NCI-H524 treated with DMSO at 0.1 percent for 48 hours (cell line): Measurements from ENCODE around the gene NR5A1.

Experiments
- DNase-seq: peaks from one replicate; lab custom pipeline; 2025; lab: John Stamatoyannopoulos, UW

The NR5A1 gene

DNA sequence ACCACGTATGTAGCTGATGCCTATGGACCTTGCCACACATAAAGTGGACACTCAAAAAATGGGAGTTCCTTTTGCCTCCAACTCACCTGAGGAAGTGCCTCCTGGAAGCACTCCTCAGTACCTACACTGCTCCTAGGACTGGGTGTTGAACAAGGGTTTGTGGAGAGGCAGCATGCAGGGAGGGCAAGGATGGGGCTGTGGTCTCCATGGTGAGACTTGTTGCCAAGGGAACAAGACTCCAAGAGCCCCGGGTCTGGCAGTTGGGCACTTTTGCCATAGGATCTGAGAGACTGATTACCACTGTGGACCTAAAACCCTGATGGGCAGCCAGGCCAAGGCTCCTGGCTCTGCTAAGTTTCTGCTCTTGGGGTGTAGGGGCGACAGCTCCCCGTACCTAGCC lies 6.9 kb upstream of the NR5A1 start:
- no peak for DNase-seq

DNA sequence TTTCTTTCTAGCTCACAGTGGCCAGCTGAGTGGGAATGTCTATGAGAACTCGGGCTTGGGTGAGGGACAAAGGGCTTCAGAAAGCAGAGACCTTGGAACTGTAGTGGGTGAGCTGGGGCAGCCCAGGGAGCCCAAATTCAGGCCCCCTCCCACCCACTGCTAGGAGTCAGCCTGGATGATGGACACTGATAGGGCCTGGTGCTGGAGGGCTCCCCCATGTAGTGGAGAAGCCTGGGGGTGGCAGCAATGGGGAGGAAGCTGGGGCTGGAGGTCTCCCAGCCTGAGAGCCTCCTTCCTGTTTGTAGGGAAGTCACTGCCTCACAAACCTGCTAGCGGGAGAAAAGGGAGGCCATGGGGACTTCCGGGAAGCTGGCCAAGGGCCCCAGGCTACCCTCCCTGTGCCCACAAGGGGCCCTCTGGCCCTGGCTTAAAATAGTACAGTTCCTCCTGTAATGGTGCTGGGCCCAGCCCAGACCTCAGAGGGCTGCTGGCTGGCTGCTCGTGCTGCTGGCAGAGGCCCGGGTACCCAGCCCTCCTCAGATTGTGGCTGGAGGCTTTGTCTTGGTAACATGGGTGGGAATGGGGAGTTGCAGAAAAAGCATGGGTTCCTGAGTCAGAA lies 6.3 kb upstream of the NR5A1 start:
- no peak for DNase-seq

DNA sequence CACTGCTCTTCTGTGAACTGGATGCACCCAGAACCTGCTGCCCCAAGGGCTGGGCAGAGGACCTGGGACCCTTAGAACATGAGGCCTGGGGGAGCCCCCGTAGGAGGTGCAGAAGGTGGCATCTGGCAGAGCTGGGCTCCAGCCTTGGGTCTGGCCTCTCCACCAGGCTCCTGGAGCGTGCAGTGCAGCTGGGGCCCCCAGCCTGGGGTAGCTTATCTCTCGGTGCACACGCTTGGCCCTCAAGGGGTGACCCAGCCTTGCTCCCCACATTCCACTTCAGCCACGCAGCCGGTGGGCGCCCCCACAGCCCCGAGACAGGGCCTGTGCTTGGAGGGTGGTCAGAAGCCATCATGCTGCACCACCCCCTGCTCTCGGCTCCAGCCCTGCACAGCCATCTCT lies 5.6 kb upstream of the NR5A1 start:
- no peak for DNase-seq

DNA sequence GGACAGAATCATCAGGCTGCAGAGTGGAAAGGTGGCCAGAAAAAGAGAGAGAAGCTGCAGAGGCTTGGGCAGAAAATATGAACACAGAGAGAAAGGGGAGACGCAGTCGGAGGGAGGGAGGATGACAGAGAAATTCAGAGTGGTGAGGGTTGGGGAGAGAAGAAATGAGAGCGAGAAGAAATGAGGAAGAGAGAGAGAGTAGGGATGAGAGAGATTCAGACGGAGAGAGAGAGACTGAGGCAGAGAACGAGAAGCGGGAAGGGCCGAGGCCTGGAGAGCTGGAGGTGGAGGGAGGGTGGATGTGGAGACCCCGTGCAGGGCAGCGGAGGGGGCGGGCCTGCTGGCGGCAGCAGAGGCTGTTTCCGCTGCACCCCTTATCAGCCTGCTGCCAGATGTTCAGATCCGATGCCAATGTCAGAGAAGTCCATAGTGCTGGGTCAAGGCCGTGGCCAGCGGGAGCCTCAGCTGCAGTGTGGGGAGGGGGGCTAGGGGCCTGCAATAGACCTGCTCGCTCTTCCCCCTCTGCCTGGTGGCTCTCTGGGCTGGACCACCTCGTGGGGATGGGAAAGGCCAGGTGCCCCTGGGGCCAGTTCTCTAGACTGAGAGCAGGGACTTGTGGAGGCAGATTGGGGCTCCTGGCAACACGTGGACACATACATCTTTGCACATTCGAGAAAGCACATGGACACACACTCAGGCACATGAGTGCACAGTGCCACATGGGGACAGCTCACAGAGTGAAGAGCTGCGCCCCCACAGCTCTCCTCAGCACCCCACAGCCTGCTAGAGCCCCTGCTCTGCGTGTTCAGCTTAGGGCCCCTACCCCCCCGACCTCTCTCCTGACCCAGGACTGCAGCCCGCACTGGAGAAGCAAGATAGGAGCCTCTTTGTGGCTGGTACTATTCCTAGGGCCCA lies 4.9 kb upstream of the NR5A1 start:
- DNase-seq: no peak

DNA sequence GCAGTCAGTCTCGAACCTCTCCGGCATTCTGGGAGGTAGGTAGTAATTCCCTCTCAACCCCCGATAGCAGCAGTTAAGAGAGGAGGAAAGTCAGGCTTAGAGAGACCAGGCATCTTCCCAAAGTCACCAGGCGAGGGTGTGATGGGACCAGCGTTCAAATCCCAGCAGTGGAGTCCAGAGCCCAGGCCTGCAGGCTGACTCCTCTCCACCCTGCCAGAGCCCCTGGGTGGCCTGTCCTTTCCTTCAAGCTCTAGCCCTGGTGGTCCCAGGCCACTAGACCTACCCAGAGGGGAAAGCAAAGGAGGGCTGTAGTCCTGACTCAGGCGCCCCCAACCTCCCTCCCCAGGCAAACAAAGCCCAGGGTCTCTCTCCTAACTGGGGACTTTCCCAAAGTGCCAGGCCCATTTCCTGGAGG lies 4.2 kb upstream of the NR5A1 start:
- DNase-seq: no peak

DNA sequence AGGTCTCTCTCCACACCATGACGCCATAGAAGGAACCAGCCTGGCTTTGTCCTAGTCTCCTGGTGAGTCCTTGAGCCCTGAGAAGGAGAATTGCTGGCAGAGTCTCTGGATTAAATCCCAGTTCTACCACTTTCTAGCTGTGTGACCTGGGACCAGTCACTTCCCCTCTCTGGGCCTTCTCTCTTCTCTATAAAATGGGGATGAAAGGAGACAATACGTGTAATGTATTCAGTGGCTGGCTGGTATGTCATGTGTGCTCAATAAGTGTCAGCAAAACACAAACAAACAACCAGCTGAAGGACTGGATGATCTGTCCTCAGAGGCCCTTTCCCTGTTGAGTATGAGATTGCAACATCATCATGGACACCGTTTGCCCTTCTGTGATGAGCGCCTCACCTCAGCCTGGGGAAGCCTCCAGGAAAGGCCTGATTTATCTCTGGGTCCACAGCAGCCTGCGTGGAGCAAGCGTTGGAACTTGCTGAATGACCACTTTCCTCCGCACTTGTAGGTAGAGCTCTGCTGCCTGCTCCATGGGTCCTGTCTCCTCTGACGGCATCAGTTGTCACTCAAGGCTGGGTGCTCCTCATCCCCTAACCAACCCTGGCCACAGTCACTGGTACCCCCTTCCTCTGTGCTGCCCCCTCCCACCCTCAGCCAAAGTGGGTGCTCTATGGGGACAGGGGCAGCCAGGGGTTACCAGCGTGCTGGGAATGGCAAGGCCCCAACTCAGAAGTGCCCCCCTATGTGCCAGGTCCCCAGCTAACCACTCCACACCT lies 3.6 kb upstream of the NR5A1 start:
- DNase-seq: no peak

DNA sequence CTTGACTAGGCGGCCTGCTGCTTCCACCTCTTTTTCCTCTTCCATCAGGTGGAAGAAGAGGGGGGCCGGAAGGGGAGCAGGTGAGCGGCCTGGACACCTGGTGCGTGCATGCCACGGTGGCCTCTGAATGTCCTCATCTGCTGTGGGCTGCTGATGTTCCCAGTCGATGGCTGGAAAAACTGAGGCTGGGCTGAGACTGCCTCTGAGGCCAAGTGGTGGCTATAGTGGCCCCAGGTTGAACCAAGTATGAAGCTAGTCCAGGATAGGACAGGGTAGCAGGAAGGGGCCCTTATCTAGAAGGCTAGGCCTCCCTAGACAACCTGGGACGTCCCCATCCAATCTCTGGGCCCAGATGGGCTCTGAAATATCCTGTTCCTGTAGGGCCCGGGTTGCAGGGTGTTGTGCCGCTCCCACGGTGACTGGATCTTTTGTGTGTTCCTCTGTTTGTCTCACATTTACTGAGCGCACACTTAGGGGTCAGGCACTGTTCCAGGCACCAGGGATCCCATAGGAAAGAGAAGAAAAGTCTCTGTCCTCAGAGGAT lies 753 bp upstream of the NR5A1 start:
- no peak for DNase-seq

DNA sequence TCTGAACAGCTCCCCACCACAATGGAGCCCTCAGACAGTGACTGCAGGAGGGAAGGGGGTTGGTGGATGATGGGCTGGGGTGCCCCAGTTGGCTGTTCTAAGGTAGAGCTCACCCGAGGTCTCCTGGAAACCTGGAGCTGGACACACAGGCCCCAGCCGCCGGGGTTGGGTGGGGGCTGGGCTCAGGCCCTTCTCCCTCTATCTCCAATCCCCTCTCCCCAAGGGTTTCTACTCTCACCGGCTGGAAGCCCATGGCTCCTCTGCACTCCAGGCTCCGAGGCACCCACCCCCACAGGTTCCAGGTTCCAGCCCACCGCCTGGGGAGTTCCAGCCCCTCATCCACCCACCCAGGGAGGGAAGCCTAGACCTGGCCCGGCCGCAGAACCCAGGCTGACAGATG lies 766 bp downstream of the NR5A1 start:
- DNase-seq: no peak

DNA sequence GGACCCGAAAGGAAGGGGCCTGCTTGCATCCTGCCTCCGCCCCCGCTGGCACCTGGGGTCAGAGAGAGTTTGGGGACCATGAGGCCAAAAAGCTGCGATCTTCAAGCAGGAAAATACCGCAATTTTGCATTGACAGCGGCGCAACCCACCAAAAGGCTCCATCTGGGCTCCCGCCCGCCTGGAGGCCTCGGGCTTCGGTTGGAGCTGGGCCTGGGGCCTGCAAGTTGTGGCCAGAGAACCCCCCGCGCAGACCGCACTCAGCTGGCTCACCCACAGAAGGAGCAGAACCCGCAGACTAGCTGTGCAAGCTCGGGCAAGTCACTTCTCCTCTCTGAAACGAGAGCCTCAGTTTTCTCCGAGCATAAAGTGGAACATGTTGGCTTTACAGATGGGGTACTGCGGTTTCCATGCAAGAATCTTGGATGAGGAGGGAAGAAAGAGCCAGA lies 1.3 kb downstream of the NR5A1 start:
- DNase-seq: no peak

DNA sequence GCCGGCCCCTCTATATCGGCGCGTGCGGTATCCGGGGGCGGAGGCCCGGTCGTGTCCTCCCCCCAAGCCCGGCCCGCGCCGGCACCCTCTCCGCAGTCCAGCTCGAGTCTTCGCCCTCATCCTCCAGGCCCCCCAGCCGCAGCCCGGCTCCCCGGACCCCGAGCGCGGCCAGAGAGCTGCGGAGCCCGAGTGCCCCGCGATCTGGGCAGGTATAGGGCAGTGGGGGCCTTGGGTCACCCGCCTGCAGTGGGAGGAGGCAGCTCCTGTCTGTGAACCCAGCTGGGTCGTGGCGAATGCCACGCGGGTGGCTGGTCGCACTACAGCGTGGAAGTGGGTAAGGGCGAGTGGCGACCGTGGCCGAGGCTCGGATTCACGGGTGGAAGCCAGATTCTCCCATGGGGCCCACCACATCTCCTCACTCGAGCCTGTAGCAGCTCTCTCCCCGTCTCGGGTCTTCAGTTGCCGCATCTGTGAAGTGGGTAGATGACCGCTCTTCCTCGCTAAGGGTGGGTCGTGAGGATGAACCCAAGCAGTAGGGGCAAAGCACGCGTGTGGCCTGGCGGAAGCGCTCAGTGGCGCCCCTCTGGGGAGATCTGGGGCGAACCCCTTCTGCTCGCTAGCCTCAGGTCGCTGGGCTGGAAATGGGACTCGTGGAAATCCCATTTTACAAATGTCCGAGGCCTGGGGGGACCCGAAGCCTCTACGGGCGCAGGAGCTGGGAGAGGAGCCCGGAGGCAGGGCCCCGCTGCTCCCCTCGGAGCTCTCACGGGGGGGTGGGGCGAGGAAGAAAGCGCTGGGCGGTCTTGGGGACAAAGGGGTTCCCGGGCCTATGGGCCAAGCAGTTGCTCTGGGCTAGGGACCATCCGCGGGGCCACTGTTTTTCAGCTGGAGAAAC lies 1.9 kb downstream of the NR5A1 start:
- no peak for DNase-seq

DNA sequence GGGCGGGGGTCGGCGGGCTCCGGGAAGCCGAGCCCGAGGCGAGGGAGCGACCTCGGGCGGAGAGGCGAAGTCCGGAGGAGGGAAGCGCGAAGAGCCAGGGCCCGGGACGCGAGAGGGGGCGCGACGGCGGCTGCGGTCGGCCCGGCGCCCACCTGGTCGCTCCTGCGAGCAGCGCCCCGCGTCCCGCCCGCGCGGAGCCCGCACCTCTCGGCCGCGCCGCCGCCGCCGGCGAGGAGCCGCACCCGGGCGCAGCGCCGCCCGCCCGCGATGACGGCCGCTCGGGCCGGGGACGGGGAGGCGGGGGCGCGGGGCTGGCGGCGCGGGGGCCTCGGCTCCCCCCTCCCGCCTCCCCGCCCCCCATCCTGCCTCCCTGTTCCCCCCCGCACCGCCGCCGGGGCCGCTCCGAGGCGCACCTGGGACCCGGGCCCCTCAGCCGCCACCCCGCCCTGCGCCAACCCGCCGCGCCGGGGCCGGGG lies 2.6 kb downstream of the NR5A1 start:
- DNase-seq: no peak

DNA sequence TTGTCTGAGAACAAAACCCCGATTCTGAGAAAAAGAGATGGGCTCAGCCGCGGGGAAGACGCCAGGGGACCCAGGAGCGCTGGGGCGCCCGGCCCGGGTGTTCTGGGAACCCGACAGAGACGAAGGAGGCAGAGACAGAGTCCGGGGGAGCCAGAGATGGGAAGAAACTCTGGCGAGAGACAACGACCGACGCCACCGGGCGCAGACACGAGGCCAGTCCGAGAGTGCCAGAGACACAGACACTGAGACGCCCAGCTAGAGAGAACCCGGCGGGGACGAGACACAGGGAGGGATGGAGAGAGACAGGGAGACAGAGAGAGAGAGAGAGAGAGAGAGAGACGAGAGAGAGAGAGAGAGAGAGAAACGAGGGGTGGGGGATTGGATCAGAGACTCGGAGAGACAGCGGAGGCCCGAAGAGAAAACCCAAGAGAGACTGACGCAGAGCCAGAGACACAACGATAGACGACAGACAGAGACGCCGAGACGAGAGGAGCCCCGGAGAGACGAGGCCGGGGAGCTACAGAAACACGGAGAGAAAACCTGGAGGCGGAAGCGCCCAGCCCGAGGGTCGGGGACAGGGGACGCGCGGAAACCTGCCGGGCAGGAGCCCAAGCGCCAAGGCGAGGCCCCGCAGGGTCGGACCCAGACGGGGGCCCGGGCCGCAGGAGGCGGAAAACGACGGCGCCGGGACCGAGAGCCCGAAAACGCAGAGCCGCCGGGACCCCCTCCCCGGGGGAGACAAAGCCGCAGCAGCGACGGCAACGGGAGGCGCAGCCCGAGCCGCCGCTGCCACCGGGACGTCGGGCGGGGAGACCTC lies 3.3 kb downstream of the NR5A1 start:
- no peak for DNase-seq

DNA sequence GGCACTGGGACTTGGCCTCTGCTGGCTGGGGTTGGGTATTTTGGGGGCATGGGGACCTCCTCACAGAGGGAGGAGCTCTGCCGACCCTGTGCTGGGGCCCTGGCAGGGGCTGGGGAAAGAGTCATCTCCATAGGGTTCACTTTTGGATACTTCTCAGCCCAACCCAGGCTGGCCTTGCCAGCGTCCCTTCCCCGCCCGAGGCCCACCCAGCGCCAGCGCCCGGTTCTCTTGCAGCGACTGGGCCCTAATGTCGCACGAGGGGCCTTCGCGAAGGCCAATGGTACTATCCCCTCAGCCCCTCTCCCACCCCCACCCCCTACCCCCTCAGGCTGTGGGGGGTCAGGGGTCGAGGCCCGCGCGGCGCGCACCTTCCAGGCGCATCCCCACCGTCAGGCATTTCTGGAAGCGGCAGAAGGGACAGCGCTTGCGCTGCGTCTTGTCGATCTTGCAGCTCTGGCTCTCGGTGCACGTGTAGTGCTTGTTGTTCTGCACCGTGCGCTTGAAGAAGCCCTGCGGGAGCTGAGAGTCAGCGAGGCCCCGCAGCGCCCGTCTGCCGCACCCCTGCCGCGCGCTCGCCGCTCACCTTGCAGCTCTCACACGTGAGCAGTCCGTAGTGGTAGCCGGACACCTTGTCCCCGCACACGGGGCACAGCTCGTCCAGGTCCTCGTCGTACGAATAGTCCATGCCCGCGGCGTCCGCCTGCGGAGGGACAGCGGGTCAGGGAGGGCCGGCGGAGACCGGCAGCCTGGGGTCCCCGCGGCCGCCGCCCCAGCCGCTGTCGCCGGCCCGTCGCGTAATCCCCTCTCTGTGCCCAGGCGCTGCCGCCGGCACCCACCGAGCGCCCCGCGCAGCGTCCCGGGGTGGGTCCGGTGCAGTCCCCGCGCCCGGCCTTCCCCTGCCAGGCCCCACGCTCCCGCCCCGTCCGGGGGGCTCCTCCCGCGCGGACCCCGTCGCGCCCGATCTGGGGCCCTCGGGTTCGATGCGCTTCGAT lies 4.2 kb downstream of the NR5A1 start:
- DNase-seq: no peak

DNA sequence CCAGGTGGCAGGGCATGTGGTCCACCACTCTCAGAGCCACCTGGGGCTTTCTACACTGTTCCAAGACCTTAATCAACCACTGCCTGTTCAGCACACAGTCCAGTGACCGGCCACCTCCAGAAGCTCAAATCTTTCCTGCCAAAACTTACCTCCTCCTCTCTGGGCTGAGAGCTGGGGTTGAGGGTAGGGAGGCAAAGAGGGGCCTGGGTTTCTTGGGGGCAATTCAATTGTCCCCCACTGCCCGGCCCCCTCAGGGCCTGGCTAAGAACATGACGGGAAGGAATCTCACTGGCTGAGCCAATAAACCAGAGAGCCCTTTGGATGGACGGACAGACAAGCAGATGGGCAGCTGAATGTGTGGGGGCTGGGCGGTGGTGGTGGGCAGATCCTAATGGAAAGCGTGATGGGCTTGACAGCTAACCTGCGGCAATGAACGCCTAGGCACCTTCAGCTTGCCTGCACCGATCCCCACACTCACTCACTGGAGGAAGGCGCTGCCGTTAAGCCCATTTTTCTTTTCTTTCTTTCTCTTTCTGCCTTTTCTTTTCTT lies 5.4 kb downstream of the NR5A1 start:
- DNase-seq: no peak

DNA sequence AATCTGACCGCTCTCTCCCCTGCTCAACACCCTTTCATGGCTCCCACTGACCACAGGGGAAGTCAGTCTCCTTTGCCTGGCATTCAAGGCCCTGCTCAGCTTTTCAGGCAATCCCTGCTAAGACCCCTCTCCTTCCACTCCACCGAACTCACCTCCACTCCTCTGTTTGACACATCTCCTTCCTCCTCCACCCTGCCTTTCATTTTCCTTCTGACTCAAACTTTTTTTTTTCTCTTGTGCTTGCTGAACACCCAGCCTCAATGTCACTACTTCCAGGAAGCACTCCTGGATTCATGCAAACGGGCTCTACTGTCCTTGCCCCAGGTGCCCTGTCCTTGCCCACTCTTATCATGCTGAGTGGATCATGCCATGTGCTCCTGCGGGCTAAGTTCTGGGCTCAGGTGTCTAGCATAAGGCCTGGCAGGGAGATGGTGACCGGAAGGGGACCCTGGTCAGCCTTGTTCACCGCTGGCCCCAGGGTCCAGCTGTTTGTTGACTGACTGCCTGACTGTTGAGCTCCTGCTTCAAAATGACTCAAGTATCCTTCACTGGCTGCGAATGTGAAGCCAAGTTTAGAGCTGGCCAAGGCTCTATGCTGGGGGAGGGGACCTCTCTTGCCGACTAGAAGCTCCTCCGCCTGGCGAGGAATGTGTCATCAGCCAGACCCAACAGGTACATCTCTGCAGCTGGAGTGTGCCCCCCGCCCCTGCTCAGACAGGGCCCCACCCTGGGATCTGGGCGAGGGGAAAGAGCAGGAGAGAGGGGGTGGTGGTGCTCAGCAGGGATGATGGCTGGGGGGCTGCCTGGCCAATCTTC lies 6.2 kb downstream of the NR5A1 start:
- no peak for DNase-seq

DNA sequence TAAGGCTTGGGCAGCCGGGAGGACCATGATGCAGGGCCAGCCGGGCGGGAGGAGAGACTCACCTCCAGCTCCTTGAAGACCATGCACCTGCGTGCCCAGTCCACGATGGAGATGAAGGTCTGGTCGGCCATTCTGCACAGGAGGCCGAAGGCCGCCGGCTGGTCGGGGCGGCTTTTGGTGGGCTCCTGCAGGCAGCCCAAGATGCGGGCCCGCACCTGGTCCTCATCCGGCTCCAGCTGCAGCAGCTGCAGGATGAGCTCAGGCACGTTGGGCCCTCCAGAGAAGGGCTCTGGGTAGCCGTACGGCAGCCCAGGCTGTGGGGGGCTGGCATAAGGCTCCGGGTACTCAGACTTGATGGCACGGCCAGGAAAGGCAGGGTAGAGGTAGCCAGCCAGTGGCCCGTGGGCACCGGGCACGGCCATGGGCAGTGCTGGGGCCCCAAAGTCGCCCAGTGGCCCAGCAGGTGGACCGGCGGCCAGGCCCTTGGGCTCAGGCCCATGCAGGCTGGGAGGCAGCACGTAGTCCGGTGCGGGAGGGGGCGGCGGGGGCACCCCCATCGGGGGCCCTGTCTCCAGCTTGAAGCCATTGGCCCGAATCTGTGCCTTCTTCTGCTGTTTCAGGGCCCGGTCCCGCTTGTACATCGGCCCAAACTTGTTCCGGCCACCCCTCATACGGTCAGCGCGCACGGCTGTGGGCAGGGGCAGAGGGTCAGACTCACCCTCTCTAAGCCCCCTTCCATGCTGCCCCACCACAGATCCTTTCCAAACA lies 7.0 kb downstream of the NR5A1 start:
- no peak for DNase-seq

DNA sequence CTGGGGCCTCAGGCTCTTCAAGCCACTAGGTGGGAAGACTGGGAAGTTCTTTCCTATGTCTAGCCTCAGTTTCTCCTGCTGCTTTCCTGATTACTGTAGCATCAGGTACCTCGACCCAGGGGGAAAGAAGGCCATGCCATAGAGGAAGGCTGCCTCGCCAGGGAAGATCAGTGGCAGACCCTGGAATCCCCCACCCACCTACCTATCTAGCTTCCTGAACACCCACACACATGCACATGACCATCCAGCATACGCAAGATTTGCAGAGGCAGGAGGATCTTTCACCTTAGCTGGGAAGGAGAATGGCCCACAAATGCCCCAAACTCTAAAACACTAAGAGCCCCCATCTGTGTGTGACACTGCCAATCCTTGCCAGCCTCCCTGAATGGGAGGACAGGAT lies 8.0 kb downstream of the NR5A1 start:
- DNase-seq: no peak
